GM19438 (cell line): ENCODE measurements around the gene WDFY4.

Experiments
- ATAC-seq: cut with Tn5 transposase; IDR thresholded peaks from one replicate; pipeline ENCODE4 v1.9.1; 2021; ENCODE audit warnings: low read depth; ENCODE audit not compliant: unreplicated experiment

Gene WDFY4

GRCh38 chr10:48704156-48704555 lies 19.5 kb downstream of the WDFY4 start:
- no peak for ATAC-seq

GRCh38 chr10:48705401-48705938 lies 20.8 kb downstream of the WDFY4 start:
- no peak for ATAC-seq

GRCh38 chr10:48707472-48707871 lies 22.8 kb downstream of the WDFY4 start:
- ATAC-seq = no peak

GRCh38 chr10:48708144-48708543 lies 23.5 kb downstream of the WDFY4 start:
- no peak for ATAC-seq

GRCh38 chr10:48710647-48711275 lies 26.1 kb downstream of the WDFY4 start:
- ATAC-seq = no peak

GRCh38 chr10:48711830-48712229 lies 27.2 kb downstream of the WDFY4 start:
- no peak for ATAC-seq

- ATAC-seq = no peak
These were observed 29.4 kb downstream of the WDFY4 start for GRCh38 chr10:48714088-48714487.

GRCh38 chr10:48716416-48716815 lies 31.7 kb downstream of the WDFY4 start:
- ATAC-seq = no peak

- ATAC-seq = no peak
These were observed 35.9 kb downstream of the WDFY4 start for GRCh38 chr10:48720611-48721010.

- ATAC-seq = no peak
These were observed 37.8 kb downstream of the WDFY4 start for GRCh38 chr10:48722153-48723145.

- no peak for ATAC-seq
These were observed 39.5 kb downstream of the WDFY4 start for GRCh38 chr10:48724127-48724526.

GRCh38 chr10:48725708-48726107 lies 41.0 kb downstream of the WDFY4 start:
- no peak for ATAC-seq

- ATAC-seq = no peak
These were observed 43.2 kb downstream of the WDFY4 start for GRCh38 chr10:48727866-48728265.

- no peak for ATAC-seq
These were observed 44.5 kb downstream of the WDFY4 start for GRCh38 chr10:48729222-48729621.

- no peak for ATAC-seq
These were observed 45.3 kb downstream of the WDFY4 start for GRCh38 chr10:48729941-48730457.

- ATAC-seq = no peak
These were observed 46.5 kb downstream of the WDFY4 start for GRCh38 chr10:48731141-48731540.

- no peak for ATAC-seq
These were observed 47.0 kb downstream of the WDFY4 start for GRCh38 chr10:48731654-48732053.

- no peak for ATAC-seq
These were observed 48.7 kb downstream of the WDFY4 start for GRCh38 chr10:48733329-48733728.

GRCh38 chr10:48735836-48736390 lies 51.2 kb downstream of the WDFY4 start:
- ATAC-seq = no peak

GRCh38 chr10:48736596-48736995 lies 51.9 kb downstream of the WDFY4 start:
- no peak for ATAC-seq

GRCh38 chr10:48737886-48738285 lies 53.2 kb downstream of the WDFY4 start:
- no peak for ATAC-seq
